GM23338 (cell line): ENCODE measurements around the gene RGL2. TPM values are rescaled to one million over a fixed set of nuclear protein-coding genes. Genes with fewer than 3 reads are reported as not detected.

Experiments
- ATAC-seq: fragments of 200-7000 bp; cut with Tn5 transposase; 3 replicates; pipeline ENCODE4 v1.9.1; 2020
- DNase-seq: peaks from one replicate; pipeline ENCODE4 v3.0.0-alpha.2; 2015; ENCODE audit warnings: low spot score
- H2AFZ ChIP-seq: fragments of 200-600 bp; sonication (generic); 2 replicates; pipeline ENCODE4 v1.8.0; 2016; ENCODE audit warnings: antibody characterized with exemption, mild to moderate bottlenecking, moderate library complexity
- H3F3A ChIP-seq: fragments of 200-600 bp; sonication (generic); replicated peaks from 2 replicates; pipeline ENCODE4 v1.8.0; 2017; ENCODE audit warnings: antibody characterized with exemption, mixed run types, low read depth
- H3K27ac ChIP-seq: fragments of 200-600 bp; sonication (generic); 2 replicates; pipeline ENCODE4 v1.6.1; 2016; ENCODE audit warnings: low read depth
- H3K27me3 ChIP-seq: fragments of 200-600 bp; sonication (generic); 2 replicates; pipeline ENCODE4 v1.8.0; 2016; ENCODE audit warnings: mild to moderate bottlenecking, mixed run types, moderate library complexity; ENCODE audit not compliant: insufficient read depth
- H3K36me3 ChIP-seq: fragments of 200-600 bp; sonication (generic); 2 replicates; pipeline ENCODE4 v1.8.0; 2016; ENCODE audit warnings: mild to moderate bottlenecking; ENCODE audit not compliant: insufficient read depth
- H3K4me1 ChIP-seq: fragments of 200-600 bp; sonication (generic); 2 replicates; pipeline ENCODE4 v1.8.0; 2016; ENCODE audit warnings: mild to moderate bottlenecking, moderate library complexity; ENCODE audit not compliant: insufficient read depth
- H3K4me2 ChIP-seq: fragments of 200-600 bp; sonication (generic); 2 replicates; pipeline ENCODE4 v1.7.1; 2017; ENCODE audit warnings: mixed run types
- H3K4me3 ChIP-seq: fragments of 200-600 bp; sonication (generic); 2 replicates; pipeline ENCODE4 v1.6.1; 2016; ENCODE audit warnings: mixed run types
- H3K79me2 ChIP-seq: fragments of 200-600 bp; sonication (generic); replicated peaks from 2 replicates; pipeline ENCODE4 v1.8.0; 2017; ENCODE audit warnings: mild to moderate bottlenecking; ENCODE audit not compliant: insufficient read depth
- H3K9me2 ChIP-seq: fragments of 200-600 bp; sonication (generic); 2 replicates; pipeline ENCODE4 v1.8.0; 2017; ENCODE audit not compliant: insufficient read depth
- H4K20me1 ChIP-seq: fragments of 200-600 bp; sonication (generic); replicated peaks from 2 replicates; pipeline ENCODE4 v1.8.0; 2017; ENCODE audit warnings: mild to moderate bottlenecking; ENCODE audit not compliant: insufficient read depth
- H3K27ac Mint-ChIP-seq: 2 replicates; pipeline ENCODE4 v1.8.0; 2020; ENCODE audit warnings: inconsistent platforms, mild to moderate bottlenecking, moderate library complexity, mixed read lengths
- H3K27me3 Mint-ChIP-seq: 3 replicates; pipeline ENCODE4 v1.8.0; 2022; ENCODE audit warnings: low read depth, mild to moderate bottlenecking, moderate library complexity, mixed read lengths, inconsistent platforms; ENCODE audit not compliant: insufficient read depth, poor library complexity
- H3K36me3 Mint-ChIP-seq: 3 replicates; pipeline ENCODE4 v1.8.0; 2021; ENCODE audit warnings: low read depth, mild to moderate bottlenecking, inconsistent platforms, moderate library complexity, mixed read lengths
- H3K4me1 Mint-ChIP-seq: 3 replicates; pipeline ENCODE4 v1.8.0; 2020; ENCODE audit warnings: mild to moderate bottlenecking, inconsistent platforms, mixed read lengths
- H3K4me3 Mint-ChIP-seq: 3 replicates; pipeline ENCODE4 v1.8.0; 2021; ENCODE audit warnings: moderate library complexity, mild to moderate bottlenecking, inconsistent platforms, mixed read lengths
- H3K9me3 Mint-ChIP-seq: 3 replicates; pipeline ENCODE4 v1.8.0; 2020; ENCODE audit warnings: moderate library complexity, mild to moderate bottlenecking, inconsistent platforms, mixed read lengths
- CREB1 ChIP-seq: fragments of 250-450 bp; sonication (Bioruptor Pico); IDR thresholded peaks from 2 replicates; pipeline ENCODE4 v1.5.0; 2020; ENCODE audit warnings: low read depth, mild to moderate bottlenecking, moderate library complexity
- ETS1 ChIP-seq: IDR thresholded peaks from 2 replicates; pipeline ENCODE4 v1.6.1; 2016; ENCODE audit warnings: antibody characterized with exemption
- EZH2 ChIP-seq: fragments of 200-600 bp; sonication (generic); IDR thresholded peaks from one replicate; pipeline ENCODE4 v1.8.0; 2017; ENCODE audit warnings: antibody characterized with exemption, mild to moderate bottlenecking, low read depth; ENCODE audit not compliant: unreplicated experiment
- JUNB ChIP-seq: IDR thresholded peaks from one replicate; pipeline ENCODE4 v1.6.1; 2016; ENCODE audit warnings: antibody characterized with exemption; ENCODE audit not compliant: unreplicated experiment
- NANOG ChIP-seq: IDR thresholded peaks from 2 replicates; pipeline ENCODE4 v1.6.1; 2016; ENCODE audit warnings: antibody characterized with exemption, borderline replicate concordance
- POLR2AphosphoS5 ChIP-seq: IDR thresholded peaks from 2 replicates; pipeline ENCODE4 v1.6.1; 2016; ENCODE audit warnings: antibody characterized with exemption, low read depth
- REST ChIP-seq: IDR thresholded peaks from one replicate; pipeline ENCODE4 v1.6.1; 2018; ENCODE audit warnings: antibody characterized with exemption; ENCODE audit not compliant: unreplicated experiment
- STAT1 ChIP-seq: IDR thresholded peaks from one replicate; pipeline ENCODE4 v1.6.1; 2016; ENCODE audit warnings: antibody characterized with exemption; ENCODE audit not compliant: unreplicated experiment
- ZNF114 ChIP-seq: fragments of 250-450 bp; sonication (Bioruptor Pico); IDR thresholded peaks from 2 replicates; pipeline ENCODE4 v1.5.0; 2020; ENCODE audit warnings: mild to moderate bottlenecking, moderate library complexity
- ZNF331 ChIP-seq: fragments of 250-450 bp; sonication (Bioruptor Pico); IDR thresholded peaks from 2 replicates; pipeline ENCODE4 v1.5.0; 2020; ENCODE audit warnings: low read depth, mild to moderate bottlenecking, moderate library complexity
- ZNF462 ChIP-seq: fragments of 250-450 bp; sonication (Bioruptor Pico); IDR thresholded peaks from 2 replicates; pipeline ENCODE4 v1.5.0; 2020; ENCODE audit warnings: mild to moderate bottlenecking, moderate library complexity
- polyA plus RNA-seq: library from polyadenylated mRNA; unstranded; fragments of >200 nt; fragmentation: Nextera tagmentation; extraction: Ambion mirVana; gene quantifications from 2 replicates; pipeline ENCODE4 v1.2.1, GENCODE V29; 2016
- total RNA-seq: library from RNA; depleted of rRNA; stranded (reverse); fragments of >200 nt; shearing (Covaris generic); gene quantifications from 2 replicates; pipeline ENCODE4 v1.2.3, GENCODE V29; 2014

The RGL2 gene
- total and polyA plus RNA-seq, 2 experiments from 2014 or later = 28.0 to 52.2 TPM

GRCh38 chr6:33296797-33297405, 1.8 kb downstream of the RGL2 start (continued):
- TF ChIP-seq ZNF462 (CRISPR knock-in tag) = no peak
- no peak for TF ChIP-seq JUNB

GRCh38 chr6:33295621-33296369, 2.9 kb downstream of the RGL2 start:
- H3K27ac Mint-ChIP-seq = no peak overlapping the region; the same call in 1 of the 2 replicates
- H2AFZ ChIP-seq = no peak overlapping the region
- no peaks in the 10 kb centered on the region for H3K9me3 Mint-ChIP-seq
- H3K27me3 ChIP-seq = no peaks in the 10 kb centered on the region
- H4K20me1 ChIP-seq = peaks cover 9% of the 10 kb centered on the region; the same call in 1 of the 2 replicates
- ATAC-seq (no peak), DNase-seq (no peak)
- no peak overlapping the region for H3K27ac ChIP-seq
- peaks cover 18% of the 10 kb centered on the region for H3K79me2 ChIP-seq
- peaks cover 21% of the 10 kb centered on the region; the same call in 1 of the 2 replicates for H3F3A ChIP-seq
- H3K9me2 ChIP-seq = no peaks in the 10 kb centered on the region
- H3K4me3 ChIP-seq = no peak overlapping the region
- H3K36me3 Mint-ChIP-seq = peaks cover 36% of the 10 kb centered on the region
- peaks cover 28% of the 10 kb centered on the region for H3K4me1 Mint-ChIP-seq
- H3K27me3 Mint-ChIP-seq = peaks cover 23% of the 10 kb centered on the region
- peak overlapping the region; percentile 97 for H3K4me3 Mint-ChIP-seq
- no peak overlapping the region for H3K4me2 ChIP-seq
- no peaks in the 10 kb centered on the region for H3K4me1 ChIP-seq
- H3K36me3 ChIP-seq = no peaks in the 10 kb centered on the region
- TF ChIP-seq ZNF114 (no peak), ZNF331 (CRISPR knock-in tag) (no peak), EZH2 (no peak), POLR2AphosphoS5 (no peak), ETS1 (no peak), NANOG (no peak), STAT1 (no peak), CREB1 (CRISPR knock-in tag) (no peak), REST (no peak)
